C1 segment of cervical spinal cord (tissue), 14 donors: ENCODE measurements around the gene MEIS2.
A peak's percentile ranks its signal among the peaks of the same experiment; 100 is the strongest.

Experiments used
- DNase-seq, 14 donors: peaks; one replicate each; lab custom pipeline; 2025; lab: John Stamatoyannopoulos, UW

Gene MEIS2

GRCh38 chr15:37112971-37113670 lies 12.8 kb upstream of the MEIS2 start:
- no peak for DNase-seq

DNA sequence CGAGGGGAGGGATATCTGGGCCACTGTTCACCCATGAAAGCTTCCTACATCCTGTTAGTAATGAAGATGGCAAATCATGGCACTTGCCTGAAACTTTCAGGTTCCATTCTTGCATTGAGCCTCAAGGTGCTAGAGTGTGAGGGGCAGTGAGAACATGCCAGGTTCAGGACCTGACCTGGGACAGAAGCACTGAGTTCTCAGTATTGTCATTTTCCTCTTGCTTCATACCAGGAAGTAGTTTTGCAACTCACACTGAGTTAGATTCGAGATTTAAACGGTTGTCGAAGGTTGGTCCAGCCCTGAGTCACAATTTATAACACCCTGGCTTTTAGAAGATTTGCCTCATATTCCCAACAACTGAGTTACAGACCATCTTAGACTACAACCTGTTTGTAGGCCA lies 11.8 kb upstream of the MEIS2 start:
- DNase-seq, result no peak

GRCh38 chr15:37111427-37111717 lies 11.0 kb upstream of the MEIS2 start:
- DNase-seq, result no peak

DNA sequence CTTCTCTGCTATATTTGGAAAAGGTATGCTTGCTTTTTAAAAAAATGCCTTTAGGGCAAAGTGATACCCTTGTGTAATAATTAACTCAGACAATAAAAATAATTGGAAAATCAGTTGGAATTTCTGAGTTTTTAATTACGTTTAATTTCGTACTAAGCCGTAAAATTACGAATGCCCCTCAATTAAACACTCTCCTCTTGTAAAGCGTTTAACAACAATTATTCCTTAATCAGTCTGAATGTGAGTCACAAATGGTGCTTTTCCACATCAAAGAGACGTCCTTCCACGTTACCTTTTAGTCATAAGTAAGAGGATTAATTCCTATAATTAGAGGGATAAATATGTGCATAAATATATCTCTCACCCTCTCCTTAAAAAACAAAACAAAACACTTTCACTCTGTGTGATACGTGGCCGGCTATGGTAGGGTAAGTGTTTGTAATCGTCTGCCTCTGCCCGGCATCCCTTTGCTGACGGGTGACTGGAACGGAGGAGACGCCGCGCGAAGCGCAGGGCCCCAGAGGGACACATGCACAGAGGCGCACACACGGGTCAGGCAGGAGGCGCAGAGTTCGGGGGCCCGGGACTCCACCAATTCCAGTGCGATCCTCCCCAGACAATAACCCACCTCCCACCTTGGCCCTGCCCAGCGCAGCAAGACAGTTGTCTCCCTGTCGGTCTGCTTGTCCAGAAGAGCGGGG lies 9.7 kb upstream of the MEIS2 start:
- DNase-seq, result peak in 2 of 14 donors; percentile 7 to 22

- no peak for DNase-seq
These were observed 9.0 kb upstream of the MEIS2 start for GRCh38 chr15:37109168-37109871.

- DNase-seq, result no peak
These were observed 8.2 kb upstream of the MEIS2 start for GRCh38 chr15:37108381-37109167.

- DNase-seq, result no peak
These were observed 7.5 kb upstream of the MEIS2 start for GRCh38 chr15:37107744-37108380.

- peak in 2 of 14 donors; percentile 16 to 28 for DNase-seq
These were observed 6.9 kb upstream of the MEIS2 start for GRCh38 chr15:37107071-37107743.

DNA sequence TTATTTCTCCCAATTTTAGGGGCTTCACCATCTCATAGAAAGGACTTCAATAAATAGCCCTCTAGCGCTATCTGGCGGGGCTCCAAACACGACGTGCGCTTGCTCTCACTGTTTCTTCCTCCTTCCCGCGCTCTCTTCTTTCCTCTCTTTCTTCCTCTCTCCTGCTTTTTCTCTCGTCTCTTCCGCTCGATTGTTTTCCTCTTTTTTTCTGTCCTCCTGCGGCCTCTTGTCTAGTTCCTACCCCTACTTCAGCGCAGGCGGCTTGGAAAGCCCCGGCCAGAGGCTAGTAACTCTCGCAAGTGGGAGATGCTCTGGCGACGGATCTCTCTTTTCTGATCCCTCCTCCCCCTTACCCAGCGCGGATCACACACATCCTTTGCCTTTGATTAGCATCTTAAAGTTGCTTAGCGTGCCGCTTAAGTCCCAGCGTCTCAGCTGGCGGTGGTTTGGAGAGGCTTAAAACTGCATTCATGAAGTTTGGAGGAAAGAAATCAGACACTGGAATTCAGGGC lies 6.2 kb upstream of the MEIS2 start:
- DNase-seq, result peak in 6 of 14 donors; percentile 19 to 49 (median 28)

DNA sequence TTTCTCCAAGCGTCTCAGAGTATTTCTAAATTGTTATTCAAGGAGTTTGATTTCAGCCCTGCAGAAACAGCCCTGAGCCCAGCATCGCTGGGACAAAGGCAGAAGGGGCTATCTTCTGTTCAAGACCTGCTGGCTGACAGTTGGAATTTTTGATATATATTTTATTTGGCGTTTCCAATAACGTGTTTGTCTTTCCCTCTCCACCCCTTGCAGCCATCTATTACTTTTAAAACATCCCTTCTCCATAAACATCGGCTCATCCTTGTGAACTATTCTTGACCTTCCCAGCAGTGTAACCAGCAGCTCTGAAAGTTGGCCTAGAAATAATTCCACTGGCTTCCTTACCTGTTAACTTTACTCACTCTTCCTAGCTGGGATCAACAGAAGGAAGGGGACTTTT lies 5.5 kb upstream of the MEIS2 start:
- DNase-seq, result no peak

DNA sequence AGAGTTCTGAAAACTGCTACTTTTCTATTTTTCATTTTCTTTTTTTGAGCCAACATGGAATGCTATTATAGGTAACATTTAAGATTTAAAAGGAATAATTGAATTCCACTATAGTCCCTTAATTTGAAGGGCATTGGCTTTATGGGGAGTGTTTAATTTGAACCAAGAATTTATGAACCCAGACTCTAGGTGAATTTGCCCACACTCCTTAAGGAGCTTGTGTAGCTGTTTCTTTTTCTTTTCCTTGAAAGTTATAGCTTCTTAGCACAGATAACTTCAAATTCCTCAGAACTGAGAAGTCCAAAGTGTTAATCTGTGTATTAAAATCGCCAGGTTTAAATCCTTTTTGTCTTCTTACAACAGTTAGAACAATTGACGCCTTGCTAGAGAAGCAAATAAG lies 4.7 kb upstream of the MEIS2 start:
- DNase-seq, result no peak

DNA sequence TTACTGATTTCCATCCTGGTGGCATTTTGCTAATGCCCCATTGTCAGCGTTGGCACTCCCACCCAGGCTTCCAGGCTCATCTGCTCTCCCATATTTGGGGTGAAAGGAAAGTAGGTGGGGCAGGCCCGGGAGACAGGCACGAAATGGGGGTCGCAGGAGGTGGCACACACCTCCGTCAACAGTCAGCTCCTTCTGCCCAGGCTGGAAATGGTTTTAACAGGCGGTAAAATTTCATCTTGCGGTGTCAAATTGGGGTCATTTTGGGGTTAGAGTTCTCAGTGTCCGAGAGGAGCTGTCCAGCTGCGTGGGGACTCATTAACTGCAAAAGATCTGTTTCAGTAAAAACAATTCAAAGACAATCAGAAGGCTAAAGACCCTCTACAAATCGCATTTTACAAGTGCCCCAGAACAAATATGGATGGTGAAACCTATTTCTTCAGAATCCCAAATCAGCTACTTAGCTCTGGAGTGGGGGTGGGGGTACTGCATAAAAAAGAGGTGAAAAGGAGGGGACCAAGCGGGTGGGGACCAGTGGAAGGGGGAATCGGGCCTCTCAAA lies 4.2 kb upstream of the MEIS2 start:
- DNase-seq, result no peak

- no peak for DNase-seq
These were observed 3.4 kb upstream of the MEIS2 start for GRCh38 chr15:37103475-37104423.

GRCh38 chr15:37103163-37103435 lies 2.8 kb upstream of the MEIS2 start:
- no peak for DNase-seq

- peak in 2 of 14 donors; percentile 29 to 46 for DNase-seq
These were observed 2.2 kb upstream of the MEIS2 start for GRCh38 chr15:37102305-37103162.

GRCh38 chr15:37101980-37102304 lies 1.6 kb upstream of the MEIS2 start:
- peak in 1 of 14 donors; percentile 50 for DNase-seq

GRCh38 chr15:37100966-37101215 lies 542 bp upstream of the MEIS2 start:
- DNase-seq, result peak in 2 of 14 donors; percentile 68 to 70

DNA sequence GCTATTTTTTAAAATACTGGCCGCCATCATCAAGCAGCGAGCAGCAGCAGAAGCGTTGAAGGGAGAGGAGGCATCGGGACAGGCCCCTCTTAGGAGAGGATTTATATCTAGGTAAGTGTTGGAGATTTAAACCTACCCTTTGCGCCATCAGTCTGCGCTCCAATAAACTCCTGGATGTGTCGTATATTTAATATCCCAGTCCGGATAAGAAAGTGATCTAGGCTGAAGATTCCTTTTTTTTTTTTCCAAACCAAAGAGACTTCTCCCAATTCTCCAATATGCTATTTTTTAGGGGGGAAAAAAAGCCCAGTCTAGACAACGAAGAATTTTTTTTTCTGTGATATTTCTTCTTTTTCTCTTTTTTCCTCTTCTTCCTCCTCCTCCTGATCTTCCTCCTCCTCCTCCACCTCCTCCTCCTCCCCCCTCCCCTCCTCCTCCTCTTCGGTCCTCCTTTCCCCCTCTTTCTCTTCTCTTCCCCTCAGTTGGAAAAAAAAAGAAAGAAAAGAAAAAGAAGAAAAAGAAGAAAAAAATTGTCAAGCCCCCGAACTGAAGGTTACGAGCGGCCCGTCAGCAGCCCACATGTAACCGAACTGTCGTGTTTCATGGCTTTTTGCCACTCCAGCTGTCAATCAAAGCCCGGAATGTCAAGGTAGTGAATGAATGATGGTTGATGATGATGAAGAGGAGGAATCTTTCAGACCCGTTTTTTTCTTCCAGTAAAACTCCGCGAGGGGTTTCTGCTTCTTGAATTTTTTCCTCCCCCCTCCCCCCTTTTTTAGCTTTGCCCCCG lies 835 bp downstream of the MEIS2 start:
- peak in 1 of 14 donors; percentile 42 for DNase-seq
